Panc1 (cell line): ENCODE data around the gene PLCD3. TPM values are rescaled to one million over a fixed set of nuclear protein-coding genes. Genes with fewer than 3 reads are reported as not detected.

ENCODE experiments used
- ATAC-seq: fragments of 200-7000 bp; cut with Tn5 transposase; 2 replicates; pipeline ENCODE4 v1.9.1; 2020; ENCODE audit warnings: mild to moderate bottlenecking, moderate library complexity
- BruUV-seq: library from RNA; stranded (reverse); fragments of 400-500 nt; replicated peaks from 2 replicates; lab custom pipeline; 2021; lab: Mats Ljungman, UMichigan
- CTCF ChIA-PET: fragments of 300-600 bp; sonication (Branson Sonifier 250); formaldehyde crosslinking; loops from one replicate; lab custom pipeline; 2022; ENCODE audit warnings: antibody characterized with exemption; lab: Charles Lee
- POLR2A ChIA-PET: fragments of 300-600 bp; sonication (Branson Sonifier 250); formaldehyde crosslinking; loops from one replicate; lab custom pipeline; 2022; ENCODE audit warnings: antibody characterized with exemption; lab: Charles Lee
- DNase-seq: peaks from one replicate; pipeline ENCODE4 v3.0.0-alpha.2; 2010; ENCODE audit warnings: low read depth, low spot score
- H3K27ac ChIP-seq: 2 replicates; pipeline ENCODE4 v1.5.1; 2011; ENCODE audit warnings: mild to moderate bottlenecking, low read length, inconsistent platforms
- H3K27me3 ChIP-seq: fragments of 200-500 bp; sonication (Bioruptor generic); 2 replicates; pipeline ENCODE4 v1.6.0; 2014; ENCODE audit warnings: low read length, inconsistent platforms; ENCODE audit not compliant: control insufficient read depth, insufficient read depth
- H3K36me3 ChIP-seq: fragments of 200-500 bp; sonication (Bioruptor generic); 2 replicates; pipeline ENCODE4 v1.5.1; 2014; ENCODE audit warnings: inconsistent platforms, mild to moderate bottlenecking, low read length, moderate library complexity; ENCODE audit not compliant: control insufficient read depth, insufficient read depth
- H3K4me1 ChIP-seq: 2 replicates; pipeline ENCODE4 v1.5.1; 2011; ENCODE audit warnings: inconsistent platforms, mild to moderate bottlenecking, low read length, moderate library complexity; ENCODE audit not compliant: control insufficient read depth, insufficient read depth
- H3K4me3 ChIP-seq, 2 experiments: 2 replicates each; pipeline ENCODE4 v1.5.1; 2011 to 2012; ENCODE audit warnings: low read depth in 2 of 2, low read length in 2 of 2, mild to moderate bottlenecking in 2 of 2, inconsistent platforms in 1 of 2, moderate library complexity in 1 of 2
- H3K9me3 ChIP-seq: fragments of 200-500 bp; sonication (Bioruptor generic); 2 replicates; pipeline ENCODE4 v1.5.1; 2014; ENCODE audit warnings: low read depth, mild to moderate bottlenecking, inconsistent platforms, low read length, moderate library complexity; ENCODE audit not compliant: control insufficient read depth, insufficient read depth
- CTCF ChIP-seq: fragments of 450-650 bp; IDR thresholded peaks from 2 replicates; pipeline ENCODE4 v1.5.1; 2017; ENCODE audit warnings: mild to moderate bottlenecking
- POLR2AphosphoS5 ChIP-seq: IDR thresholded peaks from 2 replicates; pipeline ENCODE4 v1.6.1; 2012; ENCODE audit warnings: mild to moderate bottlenecking, low read depth, low read length, moderate library complexity
- SIN3A ChIP-seq: IDR thresholded peaks from 2 replicates; pipeline ENCODE4 v1.6.1; 2012; ENCODE audit warnings: low read depth, mild to moderate bottlenecking, low read length, moderate library complexity, borderline replicate concordance; ENCODE audit not compliant: insufficient read depth
- TCF7L2 ChIP-seq: IDR thresholded peaks from 2 replicates; pipeline ENCODE4 v1.6.1; 2011; ENCODE audit warnings: mild to moderate bottlenecking, low read depth, low read length, inconsistent platforms
- in situ Hi-C: cut with HindIII; loops from 2 replicates; pipeline ENCODE4 v1.10.0; 2016; ENCODE audit warnings: low sequenced_read_pairs, low pct_unique_long_range_greater_than_20kb
- intact Hi-C: fragments of 100-400 bp; cut with micrococcal nuclease; formaldehyde crosslinking; loops from one replicate; pipeline ENCODE4 v1.10.0; 2022; ENCODE audit not compliant: unreplicated experiment
- total RNA-seq: library from RNA; stranded (reverse); gene quantifications from one replicate; pipeline ENCODE4 v1.2.1, GENCODE V29; 2021; ENCODE audit not compliant: unreplicated experiment
- TF ChIP-seq, protein P1 (sequence below), 2 experiments: IDR thresholded peaks; 2 replicates each; pipeline ENCODE4 v1.6.1; 2011 to 2012; ENCODE audit warnings: low read depth in 2 of 2, control low read depth in 1 of 2, low read length in 1 of 2, mild to moderate bottlenecking in 1 of 2, moderate library complexity in 1 of 2; ENCODE audit not compliant: insufficient read depth in 1 of 2

Gene PLCD3
- total RNA-seq, 1 experiment from 2014 or later = 125 TPM

GRCh38 chr17:45137561-45138305 is 5.4 kb upstream of the PLCD3 start:
- no peak for DNase-seq
- H3K9me3 ChIP-seq = no peaks in the 10 kb centered on the region
- CTCF ChIA-PET = interaction anchor here (0.5 to 2.9 kb wide), 2 partner anchors 57 to 60 kb away, joined by 6 to 58 read pairs; no protein-coding TSS in a partner anchor
- peaks cover 8% of the 10 kb centered on the region; the same call in 1 of the 2 replicates for H3K4me1 ChIP-seq
- intact Hi-C loops (no loop called here), in situ Hi-C loops (no loop called here)
- POLR2A ChIA-PET = interaction anchor here (0.6 kb wide), 2 partner anchors 51 to 64 kb away, joined by 3 read pairs; no protein-coding TSS in a partner anchor
- no TSS peak for BruUV-seq
- H3K27ac ChIP-seq = no peak overlapping the region
- no peak for ATAC-seq
- no peaks in the 10 kb centered on the region for H3K36me3 ChIP-seq
- no peak overlapping the region for H3K4me3 ChIP-seq
- no peaks in the 10 kb centered on the region for H3K27me3 ChIP-seq
- TF ChIP-seq POLR2AphosphoS5 (no peak), SIN3A (no peak), CTCF (no peak), TCF7L2 (no peak)
- TF ChIP-seq, protein P1, sequence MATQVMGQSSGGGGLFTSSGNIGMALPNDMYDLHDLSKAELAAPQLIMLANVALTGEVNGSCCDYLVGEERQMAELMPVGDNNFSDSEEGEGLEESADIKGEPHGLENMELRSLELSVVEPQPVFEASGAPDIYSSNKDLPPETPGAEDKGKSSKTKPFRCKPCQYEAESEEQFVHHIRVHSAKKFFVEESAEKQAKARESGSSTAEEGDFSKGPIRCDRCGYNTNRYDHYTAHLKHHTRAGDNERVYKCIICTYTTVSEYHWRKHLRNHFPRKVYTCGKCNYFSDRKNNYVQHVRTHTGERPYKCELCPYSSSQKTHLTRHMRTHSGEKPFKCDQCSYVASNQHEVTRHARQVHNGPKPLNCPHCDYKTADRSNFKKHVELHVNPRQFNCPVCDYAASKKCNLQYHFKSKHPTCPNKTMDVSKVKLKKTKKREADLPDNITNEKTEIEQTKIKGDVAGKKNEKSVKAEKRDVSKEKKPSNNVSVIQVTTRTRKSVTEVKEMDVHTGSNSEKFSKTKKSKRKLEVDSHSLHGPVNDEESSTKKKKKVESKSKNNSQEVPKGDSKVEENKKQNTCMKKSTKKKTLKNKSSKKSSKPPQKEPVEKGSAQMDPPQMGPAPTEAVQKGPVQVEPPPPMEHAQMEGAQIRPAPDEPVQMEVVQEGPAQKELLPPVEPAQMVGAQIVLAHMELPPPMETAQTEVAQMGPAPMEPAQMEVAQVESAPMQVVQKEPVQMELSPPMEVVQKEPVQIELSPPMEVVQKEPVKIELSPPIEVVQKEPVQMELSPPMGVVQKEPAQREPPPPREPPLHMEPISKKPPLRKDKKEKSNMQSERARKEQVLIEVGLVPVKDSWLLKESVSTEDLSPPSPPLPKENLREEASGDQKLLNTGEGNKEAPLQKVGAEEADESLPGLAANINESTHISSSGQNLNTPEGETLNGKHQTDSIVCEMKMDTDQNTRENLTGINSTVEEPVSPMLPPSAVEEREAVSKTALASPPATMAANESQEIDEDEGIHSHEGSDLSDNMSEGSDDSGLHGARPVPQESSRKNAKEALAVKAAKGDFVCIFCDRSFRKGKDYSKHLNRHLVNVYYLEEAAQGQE (IDR thresholded peaks at IDR 0.05; ENCODE audit: insufficient read depth in 1 of 2, low read depth in 2 of 2, low read length in 1 of 2) = no peak

DNA sequence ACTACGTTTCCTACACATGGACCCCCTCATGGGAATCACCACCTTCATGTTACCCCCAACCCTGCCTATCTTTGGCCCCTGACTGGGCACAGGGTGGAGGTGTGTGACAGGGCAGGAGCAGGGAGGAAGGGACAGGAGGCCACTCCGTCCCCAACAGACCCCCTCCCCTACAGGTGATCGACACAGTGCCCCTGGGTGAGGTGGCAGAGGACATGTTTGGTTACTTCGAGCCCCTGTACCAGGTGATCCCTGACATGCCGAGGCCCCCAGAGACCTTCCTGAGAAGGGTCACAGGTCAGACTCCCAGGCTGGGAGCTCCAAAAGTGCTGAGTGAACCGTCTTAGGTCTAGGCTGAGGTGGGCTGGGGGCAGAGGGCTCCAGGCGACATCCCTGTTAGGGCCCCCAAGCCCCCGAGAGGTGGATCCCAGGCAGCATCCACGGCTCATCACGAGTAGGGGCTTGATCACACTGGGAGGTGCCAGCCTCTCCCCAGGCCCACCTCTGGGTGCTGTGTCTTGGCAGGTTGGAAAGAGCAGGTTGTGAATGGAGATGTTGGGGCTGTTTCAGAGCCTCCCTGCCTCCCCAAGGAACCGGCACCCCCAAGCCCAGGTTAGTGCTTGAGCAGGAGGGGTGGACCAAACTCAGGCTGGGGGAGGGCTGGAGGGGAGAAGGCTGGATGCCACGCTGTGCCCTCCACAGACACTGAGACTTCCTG is 4.7 kb upstream of the PLCD3 start:
- Histone ChIP-seq H3K9me3 (no peaks in the 10 kb centered on the region), H3K27me3 (no peaks in the 10 kb centered on the region), H3K4me1 (peaks cover 8% of the 10 kb centered on the region; the same call in 1 of the 2 replicates), H3K36me3 (no peaks in the 10 kb centered on the region), H3K4me3 (no peak overlapping the region), H3K27ac (no peak overlapping the region)
- intact Hi-C loops = no loop called here
- in situ Hi-C loops = no loop called here
- ChIA-PET POLR2A (interaction anchor here (0.6 to 0.9 kb wide), 2 partner anchors 12 to 65 kb away, joined by 3 read pairs; no protein-coding TSS in a partner anchor), CTCF (interaction anchor here (0.5 to 2.9 kb wide), 2 partner anchors 58 to 61 kb away, joined by 6 to 58 read pairs; no protein-coding TSS in a partner anchor)
- BruUV-seq = no TSS peak
- ATAC-seq = no peak
- no peak for TF ChIP-seq TCF7L2
- TF ChIP-seq, protein P1 (IDR thresholded peaks at IDR 0.05; ENCODE audit: insufficient read depth in 1 of 2, low read depth in 2 of 2, low read length in 1 of 2) = no peak
- TF ChIP-seq POLR2AphosphoS5 = no peak
- no peak for TF ChIP-seq SIN3A
- TF ChIP-seq CTCF = no peak
- DNase-seq = no peak
